ENCODE results near the gene NDUFS5. TPM values are rescaled to one million over a fixed set of nuclear protein-coding genes. Genes with fewer than 3 reads are reported as not detected.
A peak's percentile ranks its signal among the peaks of the same experiment; 100 is the strongest.
"Not testable (repeated sequence)": the region's sequence is repeated elsewhere in the genome, so short reads cannot be mapped to it uniquely, and the experiment has no call there.

NDUFS5 gene
- polyA plus RNA-seq, 1 of the 3 experiments (the other 2 are of a cell fraction) = 881 TPM

GRCh38 chr1:39050001-39050400, 23.9 kb downstream of the NDUFS5 start (continued):
- no peak for TF ChIP-seq GABPA (IDR thresholded peaks at IDR 0.05; ENCODE audit: low read depth)

DNA sequence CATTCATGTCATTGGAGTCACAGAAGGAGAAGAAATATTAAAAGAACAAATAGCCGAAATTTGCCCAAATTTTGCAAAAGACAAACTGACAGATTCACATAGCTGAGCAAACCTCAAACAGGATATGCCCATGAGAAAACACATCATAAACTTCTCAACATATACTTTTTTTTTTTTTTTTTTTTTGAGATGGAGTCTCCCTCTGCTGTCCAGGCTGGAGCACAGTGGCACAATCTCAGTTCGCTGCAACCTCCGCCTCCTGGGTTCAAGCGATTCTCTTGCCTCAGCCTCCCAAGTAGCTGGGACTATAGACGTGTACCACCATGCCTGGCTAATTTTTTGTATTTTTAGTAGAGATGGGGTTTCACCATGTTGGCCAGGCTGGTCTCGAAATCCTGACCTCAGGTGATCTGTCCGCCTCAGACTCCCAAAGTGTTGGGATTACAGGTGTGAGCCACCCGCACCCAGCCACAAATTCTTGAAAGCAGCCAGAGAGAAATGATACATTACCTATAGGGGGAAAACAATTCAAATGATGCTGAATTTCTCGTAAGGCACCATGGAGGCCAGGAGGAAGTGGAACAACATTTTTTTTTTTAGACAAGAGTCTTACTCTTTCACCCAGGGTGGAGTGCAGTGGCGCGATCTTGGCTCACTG, 25.2 kb downstream of the NDUFS5 start:
- not testable (repeated sequence) for DNase-seq
- POLR2A ChIA-PET = interaction anchor here (0.7 kb wide), 1 partner anchor 43 kb away, joined by 4 read pairs; no protein-coding TSS in a partner anchor
- 90% methylated on average over 11 of the region's 11 CpGs for WGBS (ENCODE audit: low lambda C conversion rate)

GRCh38 chr1:39051956-39052355, 25.8 kb downstream of the NDUFS5 start:
- no peak overlapping the region for H3K9ac ChIP-seq
- no peak overlapping the region for H3K4me3 ChIP-seq (ENCODE audit: low read depth in 2 of 2, low read length in 1 of 2)
- no peak overlapping the region for H3K4me2 ChIP-seq
- H3K4me1 ChIP-seq (ENCODE audit: control insufficient read depth in 1 of 2, insufficient read depth in 2 of 2, low read depth in 1 of 2, low read length in 1 of 2) = 0 out of 4 replicates have a peak, but pooled peaks cover 0 to 9% of the 10 kb centered on the region in 2 experiments
- WGBS (ENCODE audit: low lambda C conversion rate) = 94% methylated on average over 4 of the region's 4 CpGs
- no peak overlapping the region for H3K27ac ChIP-seq (ENCODE audit: low read depth in 2 of 2, low read length in 1 of 2)
- no peaks in the 10 kb centered on the region for H3K79me2 ChIP-seq (ENCODE audit: insufficient read depth)
- no peaks in the 10 kb centered on the region for H3K36me3 ChIP-seq (replicated peaks in 1 of 2; ENCODE audit: control insufficient read depth in 1 of 2, insufficient read depth in 2 of 2, low read length in 1 of 2)
- DNase-seq = no peak
- peaks cover 12% of the 10 kb centered on the region for H3F3A ChIP-seq (replicated peaks; ENCODE audit: insufficient read depth)
- H3K9me3 ChIP-seq = no peaks in the 10 kb centered on the region
- no peaks in the 10 kb centered on the region for H4K20me1 ChIP-seq (ENCODE audit: insufficient read depth)
- no peaks in the 10 kb centered on the region for H3K9me2 ChIP-seq
- H3K27me3 ChIP-seq (ENCODE audit: insufficient read depth) = no peaks in the 10 kb centered on the region
- ChIA-PET POLR2A (no interaction called here), CTCF (interaction anchor here (1.4 kb wide), 1 partner anchor 47 kb away, joined by 3 read pairs; no protein-coding TSS in a partner anchor)
- H2AFZ ChIP-seq (ENCODE audit: low read depth) = no peak overlapping the region
- TF ChIP-seq TAF1 (IDR thresholded peaks at IDR 0.05; ENCODE audit: borderline replicate concordance, low read depth, low read length) (no peak), TCF12 (IDR thresholded peaks at IDR 0.05) (no peak), MEF2A (IDR thresholded peaks at IDR 0.05; ENCODE audit: borderline replicate concordance, low read depth) (no peak), NFIC (IDR thresholded peaks at IDR 0.05; ENCODE audit: borderline replicate concordance) (no peak), PBX3 (IDR thresholded peaks at IDR 0.05) (no peak), FOXJ3 (CRISPR knock-in tag; IDR thresholded peaks at IDR 0.05) (no peak), RCOR1 (IDR thresholded peaks at IDR 0.05; ENCODE audit: low read length) (no peak), SMC3 (IDR thresholded peaks at IDR 0.05; ENCODE audit: low read depth, low read length) (no peak), GABPA (IDR thresholded peaks at IDR 0.05; ENCODE audit: low read depth) (no peak), NRF1 (IDR thresholded peaks at IDR 0.05; ENCODE audit: low read depth, low read length) (no peak), REST (IDR thresholded peaks at IDR 0.05; ENCODE audit: low read depth, low read length) (no peak), ELF1 (IDR thresholded peaks at IDR 0.05) (no peak), MAX (IDR thresholded peaks at IDR 0.05; ENCODE audit: low read depth) (no peak), JUND (IDR thresholded peaks at IDR 0.05) (no peak)

More for the DNA sequence above, 25.2 kb downstream of the NDUFS5 start:
- H3K36me3 ChIP-seq (replicated peaks in 1 of 2; ENCODE audit: control insufficient read depth in 1 of 2, insufficient read depth in 2 of 2, low read length in 1 of 2); H3K9me3 ChIP-seq; H4K20me1 ChIP-seq (ENCODE audit: insufficient read depth); H3K79me2 ChIP-seq (ENCODE audit: insufficient read depth); H3K27ac ChIP-seq (ENCODE audit: low read depth in 2 of 2, low read length in 1 of 2); H3K27me3 ChIP-seq (ENCODE audit: insufficient read depth); H3K9ac ChIP-seq; H3K9me2 ChIP-seq; H2AFZ ChIP-seq (ENCODE audit: low read depth); H3K4me3 ChIP-seq (ENCODE audit: low read depth in 2 of 2, low read length in 1 of 2); H3K4me2 ChIP-seq: not testable (repeated sequence)
- CTCF ChIA-PET = interaction anchor here (1.4 kb wide), 1 partner anchor 47 kb away, joined by 3 read pairs; no protein-coding TSS in a partner anchor
- peaks cover 16% of the 10 kb centered on the region for H3F3A ChIP-seq (replicated peaks; ENCODE audit: insufficient read depth)
- TF ChIP-seq CTCF (IDR thresholded peaks at IDR 0.05) = peak; percentile 29; the same call in 1 of the 2 replicates
- 0 out of 4 replicates have a peak, but pooled peaks cover 0 to 11% of the 10 kb centered on the region in 2 experiments for H3K4me1 ChIP-seq (ENCODE audit: control insufficient read depth in 1 of 2, insufficient read depth in 2 of 2, low read depth in 1 of 2, low read length in 1 of 2)

All from SK-N-SH (cell line).